ENCODE measurements around the gene NCAPH2. TPM values are rescaled to one million over a fixed set of nuclear protein-coding genes. Genes with fewer than 3 reads are reported as not detected.

The NCAPH2 gene
- total and polyA plus RNA-seq, 12 donors: 13.8 to 90.5 (median 32.6) TPM

- Histone ChIP-seq H3K27ac (peak overlapping the region in 1 of 5 donors; percentile 78), H3K4me1 (replicated peaks in 1 of 2) (peaks cover 30 to 56% of the 10 kb centered on the region in 2 donors), H3K36me3 (replicated peaks in 1 of 2) (peaks cover 0 to 11% of the 10 kb centered on the region in 2 donors), H3K9me3 (replicated peaks in 1 of 3) (no peaks in the 10 kb centered on the region), H3K27me3 (no peaks in the 10 kb centered on the region), H3K4me3 (no peak overlapping the region)
- 41 to 56% (median 49%) methylated on average over 5 of the region's 5 CpGs; no CpG with 5 or more reads in 1 of the 4 donors for WGBS, 4 donors
- intact Hi-C loops (cut with DNase I): no loop called here
- no peak for TF ChIP-seq POLR2A (IDR thresholded peaks at IDR 0.05)
- TF ChIP-seq CTCF (IDR thresholded peaks at IDR 0.05): no peak
- no peak for DNase-seq
These were observed 36.1 kb upstream of the NCAPH2 start for GRCh38 chr22:50471962-50472361.

- no peaks in the 10 kb centered on the region for H3K9me3 ChIP-seq (replicated peaks in 1 of 3)
- peak overlapping the region in 1 of 5 donors; percentile 78 for H3K27ac ChIP-seq
- no peak for DNase-seq
- peaks cover 30 to 56% of the 10 kb centered on the region in 2 donors for H3K4me1 ChIP-seq (replicated peaks in 1 of 2)
- no peaks in the 10 kb centered on the region for H3K27me3 ChIP-seq
- H3K4me3 ChIP-seq: no peak overlapping the region
- intact Hi-C loops (cut with DNase I): no loop called here
- TF ChIP-seq POLR2A (IDR thresholded peaks at IDR 0.05): no peak
- TF ChIP-seq CTCF (IDR thresholded peaks at IDR 0.05): no peak
- H3K36me3 ChIP-seq (replicated peaks in 1 of 2): no peaks in the 10 kb centered on the region
- WGBS, 4 donors: 74 to 82% (median 77%) methylated on average over 6 of the region's 6 CpGs
These were observed 34.9 kb upstream of the NCAPH2 start for GRCh38 chr22:50473088-50473487.

- DNase-seq: peak in 6 of 7 donors; percentile 41 to 82 (median 60)
- H3K9me3 ChIP-seq (replicated peaks in 1 of 3): no peaks in the 10 kb centered on the region
- TF ChIP-seq POLR2A (IDR thresholded peaks at IDR 0.05) (peak in 1 of 2 donors; percentile 0), CTCF (IDR thresholded peaks at IDR 0.05) (no peak)
- H3K27ac ChIP-seq: peak overlapping the region in 4 of 5 donors; percentile 50 to 94 (median 79)
- H3K4me3 ChIP-seq: peak overlapping the region; percentile 1 to 99 (median 55)
- H3K36me3 ChIP-seq (replicated peaks in 1 of 2): no peaks in the 10 kb centered on the region
- no peaks in the 10 kb centered on the region for H3K27me3 ChIP-seq
- H3K4me1 ChIP-seq (replicated peaks in 1 of 2): peaks cover 30 to 54% of the 10 kb centered on the region in 2 donors
- intact Hi-C loops (cut with DNase I): no loop called here
- WGBS, 4 donors: 0 to 5% (median 2%) methylated on average over 22 to 62 of the region's 62 CpGs
These were observed 34.0 kb upstream of the NCAPH2 start for GRCh38 chr22:50473855-50474671.

- WGBS, 4 donors: 2 to 32% (median 3%) methylated on average over 3 to 97 of the region's 97 CpGs
- TF ChIP-seq CTCF (IDR thresholded peaks at IDR 0.05) (no peak), POLR2A (IDR thresholded peaks at IDR 0.05) (peak; percentile 76 to 79)
- Histone ChIP-seq H3K9me3 (replicated peaks in 1 of 3) (no peaks in the 10 kb centered on the region), H3K36me3 (replicated peaks in 1 of 2) (no peaks in the 10 kb centered on the region), H3K4me1 (replicated peaks in 1 of 2) (peaks cover 24 to 46% of the 10 kb centered on the region in 2 donors), H3K27me3 (peaks cover under 1% of the 10 kb centered on the region), H3K27ac (peak within 1 kb of the TSS in 4 of 5 donors; percentile 50 to 94 (median 79)), H3K4me3 (peak within 1 kb of the TSS; percentile 1 to 99 (median 55))
- peak; percentile 89 to 95 (median 92) for DNase-seq
- intact Hi-C loops (cut with DNase I): no loop called here
These were observed 33.0 kb upstream of the NCAPH2 start, which contains the start of gene SBF1 for GRCh38 chr22:50474710-50475651. Gene SBF1, minus strand, starts transcription at chr22:50475035. Its CDS starts 195 bp downstream, at chr22:50474840.
